Activated T-cell treated with anti-CD3 and anti-CD28 coated beads for 48 hours (primary cell): ENCODE results near the gene SNAPC4.
A peak's percentile ranks its signal among the peaks of the same experiment; 100 is the strongest.
"Not testable (repeated sequence)": the region's sequence is repeated elsewhere in the genome, so short reads cannot be mapped to it uniquely, and the experiment has no call there.

ENCODE experiments used
- DNase-seq: peaks from one replicate; pipeline ENCODE4 v3.0.0-alpha.2; 2020; ENCODE audit warnings: low read depth

Gene SNAPC4

DNA sequence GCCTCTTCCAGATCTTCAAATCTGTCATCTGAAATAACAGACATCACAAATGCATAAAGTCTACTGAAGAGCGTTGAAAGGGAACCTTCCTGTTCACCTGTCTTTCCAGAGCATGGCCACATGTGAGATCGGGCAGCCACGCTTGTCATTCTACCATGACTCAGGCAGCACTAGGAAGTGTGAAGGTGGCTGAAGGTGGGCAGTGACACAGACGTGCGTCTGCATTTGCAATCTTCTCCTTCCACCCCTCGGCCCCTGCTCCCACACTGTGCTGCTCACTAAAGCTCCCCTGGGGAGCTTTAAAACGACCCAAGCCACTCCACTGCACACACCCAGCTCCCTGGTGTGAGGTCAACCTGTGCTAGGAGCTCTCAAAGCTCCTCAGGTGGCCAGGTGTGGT is 7.9 kb upstream of the SNAPC4 start:
- DNase-seq: no peak

DNA sequence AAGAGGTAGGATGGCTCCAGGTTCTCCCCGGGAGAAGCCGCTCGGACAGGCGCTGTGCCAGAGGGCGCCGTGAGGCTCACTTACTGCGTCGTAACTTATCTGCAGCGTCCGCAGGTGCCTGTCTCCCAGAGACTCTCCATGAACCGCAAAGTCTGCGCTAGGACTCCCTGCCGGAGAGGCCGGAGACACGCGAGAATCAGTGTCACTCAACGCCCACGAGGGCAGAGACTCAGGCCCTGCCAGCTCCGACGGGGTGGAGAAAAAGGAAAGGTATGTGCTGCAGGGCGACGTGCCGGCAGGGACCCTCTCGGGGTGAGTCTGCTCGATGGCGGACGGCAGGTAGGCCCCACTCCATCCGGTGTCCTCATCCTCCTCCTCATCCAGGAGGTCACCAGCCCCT is 7.1 kb upstream of the SNAPC4 start:
- not testable (repeated sequence) for DNase-seq

DNA sequence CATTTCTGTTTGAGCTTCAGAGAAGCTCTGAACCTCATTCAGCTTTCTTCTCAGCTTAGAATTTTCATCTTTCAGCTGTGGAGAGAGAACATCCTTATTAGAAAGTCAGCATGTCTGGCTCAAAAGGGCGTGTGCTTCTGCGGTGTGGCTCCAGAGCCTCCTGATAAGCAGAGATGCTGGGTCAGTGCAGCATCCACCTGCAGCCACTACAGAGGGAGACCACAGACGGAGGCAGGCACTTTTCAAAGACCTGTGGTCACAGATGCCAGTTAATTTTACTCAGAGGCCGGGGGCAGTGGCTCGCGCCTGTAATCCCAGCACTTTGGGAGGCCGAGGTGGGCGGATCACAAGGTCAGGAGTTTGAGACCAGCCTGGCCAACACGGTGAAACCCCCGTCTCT is 5.9 kb upstream of the SNAPC4 start:
- DNase-seq: not testable (repeated sequence)

DNA sequence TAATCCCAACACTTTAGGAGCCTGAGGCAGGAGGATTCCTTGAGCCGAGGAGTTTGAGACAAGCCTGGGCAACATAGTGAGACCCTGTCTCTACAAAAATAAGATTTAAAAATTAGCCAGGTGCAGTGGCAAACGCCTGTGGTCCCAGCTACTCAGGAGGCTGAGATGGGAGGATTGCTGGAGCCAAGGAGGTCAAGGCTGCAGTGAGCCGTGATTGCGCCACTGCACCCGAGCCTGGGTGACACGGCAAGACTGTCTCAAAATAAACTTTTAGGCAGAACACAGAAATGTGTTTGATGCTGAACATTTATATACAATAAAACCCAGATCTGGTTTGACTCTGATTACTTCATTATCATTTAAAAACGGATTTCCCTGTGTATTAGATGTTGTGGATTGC is 5.5 kb upstream of the SNAPC4 start:
- no peak for DNase-seq

DNA sequence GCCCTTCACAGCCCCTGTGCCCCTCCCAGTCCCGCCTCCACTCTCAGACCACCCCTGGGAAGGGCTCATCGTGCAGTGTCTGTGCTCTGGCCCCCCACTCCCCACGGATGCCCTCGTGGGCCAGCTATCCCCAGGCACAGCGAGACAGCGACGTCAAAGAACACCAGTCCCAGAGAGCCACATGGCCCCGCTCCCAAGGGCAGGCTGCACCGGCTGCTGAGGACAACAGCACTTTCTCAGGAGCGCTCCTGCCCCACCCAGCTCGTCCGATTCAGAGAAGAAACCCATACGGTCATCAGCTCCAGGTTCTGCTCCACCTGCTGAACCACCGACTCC is 4.8 kb upstream of the SNAPC4 start:
- no peak for DNase-seq

DNA sequence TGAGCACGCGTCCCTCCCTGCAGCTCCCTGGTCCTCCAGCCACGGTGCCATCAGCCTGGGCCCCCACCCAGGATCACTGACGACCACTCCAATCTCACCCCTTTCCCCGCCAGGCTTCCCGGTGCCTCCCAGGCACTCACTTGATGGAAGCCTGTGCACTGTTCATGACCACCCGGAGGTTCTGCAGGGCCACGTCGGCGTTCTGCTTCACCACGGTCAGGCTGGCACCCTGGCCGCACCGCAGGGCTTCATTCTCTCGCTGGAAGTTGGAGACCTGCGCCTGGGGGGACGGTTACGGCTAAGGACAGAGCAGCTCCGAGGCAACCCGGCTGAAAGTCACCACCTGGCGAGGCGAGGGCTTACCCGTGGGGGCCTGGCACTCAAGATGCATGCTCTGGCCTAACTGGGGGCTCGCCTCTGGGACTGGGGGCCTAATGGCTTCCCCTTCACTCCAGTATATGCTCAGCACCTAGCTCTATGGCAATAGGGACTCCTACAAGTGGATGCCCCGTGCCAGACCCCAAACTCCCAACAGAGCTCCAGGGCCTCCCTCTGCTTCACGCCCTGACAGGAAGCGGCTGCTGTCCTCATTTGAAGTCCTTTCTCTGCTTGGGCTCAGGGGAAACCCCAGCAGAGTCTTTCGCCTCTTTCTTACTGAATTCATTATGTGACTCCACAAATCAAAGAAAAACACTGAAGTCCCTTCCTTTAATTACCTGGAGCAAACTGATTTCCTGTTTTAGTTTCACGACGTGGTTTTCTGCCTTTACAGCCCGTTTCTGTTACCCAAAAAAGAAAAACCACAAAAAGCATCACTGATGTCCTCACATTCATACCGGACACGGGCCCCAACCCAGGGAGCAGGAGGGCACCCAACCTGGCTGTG is 4.2 kb upstream of the SNAPC4 start:
- peak; percentile 38 for DNase-seq

DNA sequence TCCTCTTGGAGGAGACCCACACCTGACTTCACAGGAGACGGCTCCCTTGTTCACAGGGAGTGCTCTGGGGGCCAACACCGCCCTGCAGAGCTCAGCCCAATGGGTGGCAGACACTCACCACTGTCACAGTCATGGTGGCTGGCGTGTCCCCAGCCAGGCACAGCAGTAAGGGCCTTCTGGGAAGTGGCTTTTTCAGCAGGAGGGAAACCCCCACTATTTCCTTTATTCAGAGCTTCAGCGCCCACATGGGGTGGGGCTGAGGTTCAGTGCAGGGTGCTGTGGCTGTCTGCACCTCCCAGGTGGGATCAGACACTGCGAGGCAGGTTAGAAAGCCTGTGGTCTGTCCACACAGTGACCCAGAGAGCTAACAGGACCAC is 3.6 kb upstream of the SNAPC4 start:
- peak; percentile 66 for DNase-seq

DNA sequence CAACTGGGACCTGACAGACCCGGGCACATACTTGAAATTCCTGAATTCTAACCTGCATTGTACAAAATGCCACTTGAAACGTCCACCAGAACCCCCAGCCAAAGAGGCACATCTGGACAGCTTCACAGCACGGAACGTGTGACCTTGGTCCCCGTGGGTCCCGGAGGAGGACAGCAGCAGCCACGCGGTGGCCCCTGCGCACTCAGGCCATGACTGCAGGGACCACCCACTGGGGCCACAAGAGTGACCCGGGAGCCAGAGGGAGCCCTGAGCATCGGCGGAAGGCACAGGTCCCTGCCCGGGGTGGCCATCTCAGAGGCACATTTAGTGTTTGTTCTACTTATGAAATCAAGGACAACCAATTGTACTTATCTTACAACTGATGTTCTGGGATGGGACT is 2.1 kb upstream of the SNAPC4 start:
- no peak for DNase-seq

DNA sequence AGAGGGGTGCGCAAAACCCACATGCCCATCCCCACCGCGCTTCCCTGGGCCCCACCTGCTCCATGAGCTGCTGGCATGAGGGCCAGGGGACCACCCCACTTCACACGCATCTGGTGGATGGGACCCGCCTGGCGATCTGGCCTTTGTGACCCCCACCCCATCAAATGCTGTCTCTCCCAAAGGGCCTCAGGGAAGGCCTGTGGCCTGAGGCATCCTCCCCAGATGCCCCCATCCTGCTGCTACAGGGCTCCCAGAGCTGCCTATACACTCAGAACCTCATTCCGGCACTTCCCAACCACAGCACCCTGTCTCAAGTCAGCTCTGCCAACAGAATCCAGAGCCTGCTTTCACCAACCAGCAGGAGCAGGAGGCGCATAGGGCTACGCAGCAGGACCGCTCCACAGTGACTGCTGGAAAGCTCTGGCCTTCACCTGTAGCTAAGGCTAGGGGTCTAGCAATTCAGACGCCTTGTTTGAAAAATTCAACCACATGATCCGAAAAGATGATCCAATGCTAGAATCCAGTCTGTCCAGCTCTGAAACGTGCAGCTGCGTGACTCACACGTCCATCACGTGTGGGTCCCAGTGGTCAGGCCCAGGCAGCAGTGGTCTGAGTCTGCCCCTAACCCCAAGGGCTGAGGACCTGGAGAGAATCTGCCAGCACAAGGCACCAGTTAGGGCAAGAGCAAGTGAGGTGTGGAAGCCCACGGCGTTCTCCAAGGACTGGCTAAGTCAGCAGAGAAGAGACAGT is 1.4 kb upstream of the SNAPC4 start:
- no peak for DNase-seq

DNA sequence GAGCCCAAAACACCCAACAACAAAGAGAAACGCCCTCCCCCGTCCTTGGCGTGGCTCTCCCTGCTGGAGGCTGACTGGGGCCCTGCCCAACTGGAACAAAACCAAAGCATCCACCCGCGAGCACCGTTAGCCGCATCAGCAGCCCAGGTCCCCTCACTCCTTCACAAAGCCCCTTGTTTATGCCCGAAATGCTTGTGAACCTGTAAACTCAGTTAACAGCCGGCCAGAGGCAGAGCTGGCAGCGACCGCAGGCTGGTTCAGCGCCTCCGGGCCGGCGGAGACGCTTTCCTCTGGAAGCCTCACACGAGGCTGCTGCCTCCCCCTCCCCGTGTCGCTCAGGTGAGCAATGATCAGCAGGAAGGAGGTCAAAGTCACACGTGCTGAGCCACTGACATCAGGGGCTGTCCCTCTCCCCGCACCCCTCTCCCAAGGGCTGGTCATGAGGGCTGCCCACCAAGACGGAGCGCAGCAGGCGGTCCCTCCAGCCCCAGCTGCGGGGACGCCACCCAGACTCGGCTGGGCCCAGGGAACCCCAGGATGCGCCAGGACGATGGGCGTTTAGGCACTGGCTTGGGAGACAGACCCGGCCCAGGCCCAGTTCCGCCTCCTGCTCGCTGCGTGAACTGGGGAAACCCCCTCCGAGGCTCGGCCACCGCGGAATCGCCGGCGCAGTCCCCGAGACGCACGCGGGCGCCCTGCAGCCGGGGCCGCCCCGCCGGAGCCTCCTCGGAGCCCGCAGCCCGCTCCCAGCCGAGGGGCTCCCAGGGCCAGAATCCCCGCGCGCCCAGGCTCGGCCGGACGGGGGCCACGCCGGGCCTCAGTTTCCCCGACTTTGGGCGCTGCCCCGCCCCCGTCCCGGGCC is 563 bp downstream of the SNAPC4 start:
- DNase-seq: peak; percentile 40

DNA sequence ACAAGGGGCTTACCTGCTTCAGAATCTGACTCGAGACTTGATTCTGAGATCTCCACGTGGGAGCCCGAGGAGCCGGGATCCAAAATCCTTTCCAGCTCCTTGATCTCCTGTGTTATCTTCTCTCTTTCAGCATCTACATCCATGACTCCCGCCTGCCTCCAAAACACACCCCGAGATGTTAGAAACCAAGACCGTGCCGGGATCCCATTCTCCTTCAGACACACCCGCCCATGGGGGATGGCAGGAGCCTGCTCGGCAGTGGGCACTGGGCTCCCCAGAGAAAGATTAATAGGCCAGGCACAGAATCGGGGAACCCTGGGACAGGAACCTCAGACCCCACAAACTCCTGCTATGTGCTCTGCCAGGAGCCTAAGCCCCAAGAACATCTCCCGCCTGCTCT is 1.7 kb downstream of the SNAPC4 start:
- DNase-seq: no peak

DNA sequence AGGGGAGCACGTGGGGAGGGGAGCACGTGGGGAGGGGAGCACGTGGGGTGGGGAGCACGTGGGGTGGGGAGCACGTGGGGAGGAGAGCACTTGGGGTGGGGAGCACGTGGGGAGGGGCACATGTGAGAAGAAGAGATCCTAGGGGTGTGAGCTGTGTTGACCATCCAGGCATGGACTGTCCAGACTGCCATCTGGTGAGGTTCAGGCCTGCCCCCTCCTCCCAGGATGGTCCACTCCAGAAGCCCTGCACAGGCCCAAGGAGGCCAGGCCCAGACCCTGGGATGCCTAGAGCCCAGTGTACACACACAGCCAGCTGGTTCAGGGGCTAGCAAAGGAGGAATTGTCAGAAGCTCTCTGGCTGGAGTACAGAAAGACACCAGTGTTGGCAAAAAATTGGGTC is 2.3 kb downstream of the SNAPC4 start:
- no peak for DNase-seq

DNA sequence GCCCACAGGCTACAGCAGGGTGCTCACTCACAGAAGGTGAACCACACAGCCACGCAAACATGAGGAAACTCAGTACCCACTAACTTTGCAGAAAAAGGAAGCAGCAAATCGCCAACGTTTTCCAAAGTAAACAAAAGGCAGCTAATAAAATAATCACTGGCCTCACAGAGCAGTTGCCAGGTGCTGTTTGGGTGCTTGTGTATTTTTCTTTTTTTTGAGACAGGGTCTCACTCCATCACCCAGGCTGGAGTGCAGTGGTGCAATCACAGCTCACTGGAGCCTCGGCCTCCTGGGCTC is 3.8 kb downstream of the SNAPC4 start:
- no peak for DNase-seq

DNA sequence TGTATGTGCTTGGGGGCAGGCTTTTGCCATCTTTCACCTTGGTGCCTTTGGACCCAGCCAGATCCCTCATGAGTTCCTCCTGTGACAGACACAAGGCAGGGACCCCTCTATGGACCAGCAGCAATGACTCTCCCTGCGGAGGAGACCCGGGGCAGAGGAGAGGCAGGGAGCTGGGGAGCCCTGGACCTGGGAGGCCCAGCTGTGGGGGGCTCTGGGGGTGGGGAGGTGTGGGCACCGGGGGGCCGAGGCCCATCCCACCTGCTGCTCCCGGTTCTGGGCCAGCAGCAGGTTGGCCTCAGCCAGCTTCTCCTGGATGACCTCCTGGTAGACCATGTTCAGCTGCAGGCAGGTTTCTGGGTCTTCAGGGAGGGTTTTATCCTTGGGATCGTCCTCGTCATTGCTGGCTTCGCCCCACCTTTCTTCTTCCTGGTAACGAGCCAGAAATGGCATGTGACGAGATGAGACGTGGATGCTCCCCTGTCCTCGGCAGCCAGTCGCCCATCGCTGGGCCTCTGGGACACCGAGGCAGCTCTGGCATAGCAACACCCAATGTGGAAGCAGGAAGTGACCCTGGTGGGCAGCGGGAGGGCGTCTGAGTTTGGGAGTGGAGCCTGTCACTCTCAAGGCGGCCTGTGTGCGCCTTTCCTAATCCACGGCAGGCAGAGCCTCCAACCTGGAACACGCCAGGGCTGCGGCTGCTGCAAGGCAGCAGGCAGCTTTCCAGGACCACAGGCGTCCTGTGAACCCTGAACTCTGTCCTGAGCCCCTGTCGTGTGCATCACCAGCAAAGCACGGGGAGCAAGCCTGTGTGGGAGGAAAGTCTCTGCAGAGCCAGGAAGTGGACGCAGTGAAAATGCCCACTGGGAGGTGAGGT is 4.4 kb downstream of the SNAPC4 start:
- DNase-seq: no peak

DNA sequence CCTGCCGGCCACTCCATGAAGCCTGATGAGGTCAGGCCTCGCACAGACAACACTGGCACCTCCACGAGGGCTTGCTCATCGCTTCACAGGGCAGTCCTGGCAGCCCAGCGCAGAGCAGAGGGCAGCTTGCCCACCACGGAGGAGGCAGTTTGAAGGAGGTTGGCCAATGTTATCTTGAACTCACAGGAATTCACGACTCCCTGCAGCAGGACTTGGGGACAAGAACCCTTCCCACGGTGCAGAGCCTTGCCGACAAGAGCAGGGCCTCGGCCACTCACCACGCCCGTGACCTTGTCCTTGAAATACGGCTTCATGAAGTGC is 5.0 kb downstream of the SNAPC4 start:
- DNase-seq: no peak

DNA sequence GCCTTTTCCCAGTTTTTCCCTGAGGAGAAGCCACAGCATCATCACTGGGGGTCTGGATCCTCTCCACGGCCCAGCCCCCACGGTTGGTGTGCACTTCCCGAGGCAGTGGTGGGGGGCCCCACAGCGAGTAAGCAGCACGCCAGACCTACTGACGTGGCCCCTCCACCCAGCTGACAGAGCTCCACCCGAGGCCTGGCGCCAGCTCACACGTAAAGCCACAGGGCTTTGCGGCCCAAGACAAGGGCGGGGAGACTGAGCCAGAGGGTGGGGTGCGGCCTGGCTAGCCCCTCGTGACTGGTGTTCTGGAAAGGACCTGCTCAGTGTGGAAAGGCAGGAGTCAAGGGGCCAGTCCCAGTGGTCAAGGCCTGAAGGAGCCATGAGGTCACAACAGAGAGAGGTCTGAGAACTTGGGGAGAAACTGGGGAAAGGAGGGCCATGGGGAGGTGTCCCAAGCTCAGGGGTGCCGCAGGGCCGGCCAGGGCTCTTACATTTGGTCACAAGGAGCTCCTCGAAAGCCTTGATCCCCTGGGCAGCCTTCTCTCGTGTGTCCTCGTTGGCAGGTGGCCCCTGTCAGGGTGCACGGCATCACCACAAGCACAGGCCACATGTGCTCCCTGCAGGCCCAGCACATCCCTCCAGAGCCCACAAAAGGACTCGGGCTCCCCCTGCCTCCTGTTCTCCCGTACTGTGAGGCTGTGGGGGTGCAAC is 5.5 kb downstream of the SNAPC4 start:
- no peak for DNase-seq

DNA sequence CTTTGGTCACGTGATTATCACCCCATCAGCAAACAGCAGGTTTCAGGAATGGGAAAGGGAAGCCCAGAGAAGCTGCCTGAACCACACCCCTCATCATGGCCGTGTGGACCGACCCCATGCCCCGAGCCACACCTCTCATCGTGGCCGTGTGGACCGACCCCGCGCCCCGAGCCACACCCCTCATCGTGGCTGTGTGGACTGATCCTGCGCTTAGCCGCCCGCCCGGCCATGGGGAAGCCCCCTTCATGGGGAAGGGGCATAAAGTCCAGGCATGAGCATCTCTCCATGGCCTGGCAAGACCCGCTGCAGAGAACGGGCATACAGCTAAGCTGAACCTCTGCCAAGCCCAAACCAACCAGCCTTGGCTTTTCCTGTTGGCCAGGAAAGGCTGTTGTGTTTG is 6.4 kb downstream of the SNAPC4 start:
- no peak for DNase-seq

DNA sequence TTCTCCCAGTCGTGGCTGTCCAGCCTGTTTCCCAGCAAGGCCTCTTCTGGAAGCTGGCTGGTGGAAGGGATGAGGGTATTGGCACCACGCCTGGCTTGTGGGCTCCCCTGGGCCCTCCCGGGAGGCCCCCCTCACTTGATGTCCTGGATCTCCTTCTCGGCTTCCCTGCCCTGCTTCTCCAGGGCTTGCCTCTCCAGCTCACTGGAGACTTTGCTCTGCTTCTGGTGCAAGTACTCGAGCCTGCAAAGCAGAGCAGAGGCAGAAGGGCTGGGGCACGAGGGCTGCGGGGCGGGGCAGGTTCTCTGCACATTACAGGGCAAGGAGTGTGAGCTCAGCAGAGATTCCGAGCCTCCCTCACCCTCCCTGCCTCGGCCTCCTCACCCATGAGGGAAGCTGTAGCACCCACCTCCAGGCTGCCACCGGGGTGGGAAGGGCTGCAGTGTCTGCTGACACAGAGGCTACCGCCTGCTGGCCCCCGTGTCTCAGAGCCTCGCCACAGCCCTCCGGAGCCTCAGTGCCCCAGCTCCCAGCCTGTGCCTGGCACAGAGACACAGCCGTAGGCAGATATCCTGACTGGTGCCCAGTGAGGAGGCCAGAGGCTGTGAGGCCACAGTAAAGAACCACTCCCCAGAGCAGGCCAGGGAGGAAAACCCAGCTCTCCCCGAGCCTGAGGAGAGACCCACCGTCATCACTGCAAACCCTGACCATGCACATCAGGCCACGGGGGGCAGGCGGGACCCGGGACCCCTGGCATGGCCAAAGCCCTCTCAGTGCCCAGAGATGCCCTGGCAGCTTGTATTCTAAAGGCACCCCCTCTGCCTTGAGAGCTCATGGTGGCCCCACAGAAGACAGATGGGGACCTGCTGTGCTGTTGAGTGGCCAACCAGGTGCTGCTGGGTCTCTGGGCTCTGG is 7.2 kb downstream of the SNAPC4 start:
- DNase-seq: no peak

DNA sequence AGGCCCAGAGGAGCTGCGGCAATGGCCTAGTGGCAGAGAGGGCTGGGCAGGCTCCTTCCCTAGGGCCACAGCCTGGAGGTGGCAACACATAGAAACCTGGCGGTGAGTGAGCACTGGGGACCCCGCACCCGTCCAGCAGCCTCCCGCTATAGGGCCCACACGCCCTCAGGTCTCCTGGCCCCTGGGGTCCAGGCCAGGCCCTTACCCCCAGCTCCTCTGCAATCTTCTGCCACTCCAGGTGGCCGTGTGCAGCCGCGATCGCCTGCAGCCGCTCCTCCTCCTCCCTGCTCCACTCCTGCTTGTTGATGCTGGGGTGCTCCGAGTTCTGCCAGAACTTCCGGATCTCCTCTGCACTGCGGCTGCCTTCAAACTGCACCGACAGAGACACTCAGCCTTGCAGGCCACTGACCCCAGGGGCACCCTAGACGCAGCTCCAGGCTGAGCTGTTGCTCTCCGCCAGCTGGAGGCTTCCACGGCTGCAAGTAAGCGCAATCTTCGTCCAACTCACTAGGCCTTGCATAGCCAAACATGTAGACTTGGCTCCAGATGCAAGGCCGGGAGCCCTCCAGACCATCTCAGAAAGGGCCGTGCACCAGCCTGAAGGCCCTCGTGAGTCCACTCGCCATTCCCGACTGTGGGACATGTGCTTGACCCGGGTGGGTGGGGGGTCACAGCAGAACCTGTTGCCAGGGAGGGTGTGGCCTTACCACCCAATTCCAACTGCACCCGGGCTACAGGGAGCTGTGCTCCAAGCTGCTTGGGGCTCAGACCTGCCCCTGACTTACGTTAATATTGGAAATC is 8.0 kb downstream of the SNAPC4 start:
- DNase-seq: no peak

DNA sequence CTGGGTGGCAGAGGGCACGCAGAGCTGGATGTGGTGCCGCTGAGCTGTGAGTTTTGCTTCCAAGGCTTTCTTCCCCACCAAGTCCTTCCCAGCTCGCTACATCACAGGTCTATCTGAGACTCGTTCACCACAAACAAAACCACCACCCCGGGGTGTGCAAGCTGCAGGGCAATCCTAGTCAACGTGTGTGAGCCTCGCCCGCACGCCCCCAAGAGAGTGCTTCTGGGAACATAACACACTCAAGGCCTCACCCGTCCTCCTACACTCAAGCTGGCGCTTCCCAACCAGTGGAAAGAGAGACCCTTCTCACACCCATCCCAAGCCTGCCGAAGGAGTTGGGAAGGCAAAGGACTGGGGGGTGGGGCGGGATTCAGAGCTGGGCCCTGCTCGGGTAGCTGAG is 10.6 kb downstream of the SNAPC4 start:
- no peak for DNase-seq
